Measurements from ENCODE around the gene GTF2A1L.

- TF ChIP-seq, protein P1, sequence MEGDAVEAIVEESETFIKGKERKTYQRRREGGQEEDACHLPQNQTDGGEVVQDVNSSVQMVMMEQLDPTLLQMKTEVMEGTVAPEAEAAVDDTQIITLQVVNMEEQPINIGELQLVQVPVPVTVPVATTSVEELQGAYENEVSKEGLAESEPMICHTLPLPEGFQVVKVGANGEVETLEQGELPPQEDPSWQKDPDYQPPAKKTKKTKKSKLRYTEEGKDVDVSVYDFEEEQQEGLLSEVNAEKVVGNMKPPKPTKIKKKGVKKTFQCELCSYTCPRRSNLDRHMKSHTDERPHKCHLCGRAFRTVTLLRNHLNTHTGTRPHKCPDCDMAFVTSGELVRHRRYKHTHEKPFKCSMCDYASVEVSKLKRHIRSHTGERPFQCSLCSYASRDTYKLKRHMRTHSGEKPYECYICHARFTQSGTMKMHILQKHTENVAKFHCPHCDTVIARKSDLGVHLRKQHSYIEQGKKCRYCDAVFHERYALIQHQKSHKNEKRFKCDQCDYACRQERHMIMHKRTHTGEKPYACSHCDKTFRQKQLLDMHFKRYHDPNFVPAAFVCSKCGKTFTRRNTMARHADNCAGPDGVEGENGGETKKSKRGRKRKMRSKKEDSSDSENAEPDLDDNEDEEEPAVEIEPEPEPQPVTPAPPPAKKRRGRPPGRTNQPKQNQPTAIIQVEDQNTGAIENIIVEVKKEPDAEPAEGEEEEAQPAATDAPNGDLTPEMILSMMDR (conservative IDR thresholded peaks at IDR 0.05) = peak; percentile 61; the same call in 1 of the 2 replicates
- no peak for TF ChIP-seq EZH2 (IDR thresholded peaks at IDR 0.05; ENCODE audit: low read depth)
Measured at GRCh38 chr2:48601349-48601748, 16.3 kb upstream of the GTF2A1L start.
